Measurements from ENCODE around the gene STRA6.
"Not testable (repeated sequence)": the region's sequence is repeated elsewhere in the genome, so short reads cannot be mapped to it uniquely, and the experiment has no call there.

Gene STRA6

GRCh38 chr15:74179983-74180880 is 22.4 kb downstream of the STRA6 start:
- no peak for DNase-seq (ENCODE audit: low read depth)

GRCh38 chr15:74179101-74179841 is 23.3 kb downstream of the STRA6 start:
- DNase-seq (ENCODE audit: low read depth): peak; percentile 71

GRCh38 chr15:74178326-74179100 is 24.1 kb downstream of the STRA6 start:
- no peak for DNase-seq (ENCODE audit: low read depth)

- no peak for DNase-seq (ENCODE audit: low read depth)
Measured at GRCh38 chr15:74176262-74177214, 26.0 kb downstream of the STRA6 start.

GRCh38 chr15:74175271-74176191 is 27.1 kb downstream of the STRA6 start:
- no peak for DNase-seq (ENCODE audit: low read depth)

- DNase-seq (ENCODE audit: low read depth): no peak
Measured at GRCh38 chr15:74174958-74175253, 27.7 kb downstream of the STRA6 start.

- DNase-seq (ENCODE audit: low read depth): no peak
Measured at GRCh38 chr15:74174219-74174957, 28.2 kb downstream of the STRA6 start.

GRCh38 chr15:74173380-74174218 is 29.0 kb downstream of the STRA6 start, which contains the start of gene ISLR:
Gene ISLR, plus strand, starts transcription at chr15:74173710. Its CDS starts 1,149 bp downstream, at chr15:74174859.
- peak; percentile 84 for DNase-seq (ENCODE audit: low read depth)

GRCh38 chr15:74172701-74173379 is 29.7 kb downstream of the STRA6 start:
- peak; percentile 68 for DNase-seq (ENCODE audit: low read depth)

GRCh38 chr15:74171965-74172541 is 30.5 kb downstream of the STRA6 start:
- DNase-seq (ENCODE audit: low read depth): no peak

GRCh38 chr15:74170875-74171578 is 31.6 kb downstream of the STRA6 start:
- no peak for DNase-seq (ENCODE audit: low read depth)

- DNase-seq (ENCODE audit: low read depth): no peak
Measured at GRCh38 chr15:74170071-74170844, 32.3 kb downstream of the STRA6 start.

- no peak for DNase-seq (ENCODE audit: low read depth)
Measured at GRCh38 chr15:74168711-74169126, 33.9 kb downstream of the STRA6 start.

GRCh38 chr15:74167891-74168331 is 34.7 kb downstream of the STRA6 start:
- no peak for DNase-seq (ENCODE audit: low read depth)

- DNase-seq (ENCODE audit: low read depth): no peak
Measured at GRCh38 chr15:74165461-74165860, 37.1 kb downstream of the STRA6 start.

GRCh38 chr15:74162195-74162536 is 40.4 kb downstream of the STRA6 start:
- DNase-seq (ENCODE audit: low read depth): not testable (repeated sequence)
